ENCODE data around the gene LSM14A. TPM values are rescaled to one million over a fixed set of nuclear protein-coding genes. Genes with fewer than 3 reads are reported as not detected.
A peak's percentile ranks its signal among the peaks of the same experiment; 100 is the strongest.

Gene LSM14A
- total and polyA plus RNA-seq, 2 of the 13 experiments (the other 11 are each of a cell fraction or from before 2014, with no cell fraction given) = 77.0 to 83.6 TPM

- BruUV-seq (replicated peaks) = no TSS peak
- in situ Hi-C loops (cut with HindIII; ENCODE audit: extremely low pct_ligation_motif_present, low pct_unique_long_range_greater_than_20kb) = no loop called here
- no peaks in the 10 kb centered on the region for H3K9me3 ChIP-seq (ENCODE audit: low read length)
- H3K4me2 ChIP-seq (ENCODE audit: low read depth, low read length) = peak overlapping the region; percentile 78
- WGBS (ENCODE audit: low lambda C conversion rate) = 71% methylated on average over 3 of the region's 3 CpGs
- no peaks in the 10 kb centered on the region; a peak in 1 of 5 replicates for H3K27me3 ChIP-seq (ENCODE audit: control insufficient read depth in 1 of 2, insufficient read depth in 2 of 2, low read length in 2 of 2)
- peak overlapping the region in 2 of 3 experiments; percentile 15 to 46; a peak in 2 of 6 replicates for H3K4me3 ChIP-seq (replicated peaks in 1 of 3; ENCODE audit: insufficient read depth in 1 of 3, low read depth in 2 of 3, low read length in 3 of 3)
- no peak overlapping the region for H3K9ac ChIP-seq (ENCODE audit: insufficient read depth, low read depth, low read length)
- POLR2A ChIA-PET = no interaction called here
- CTCF ChIA-PET (ENCODE audit: low intra/inter-chr PET ratio, low total read pairs) = no interaction called here
- H4K20me1 ChIP-seq (ENCODE audit: insufficient read depth, low read length) = peaks cover 75% of the 10 kb centered on the region
- peaks cover 4 to 28% of the 10 kb centered on the region in 2 experiments for H3K36me3 ChIP-seq (replicated peaks in 1 of 2; ENCODE audit: control insufficient read depth in 1 of 2, insufficient read depth in 2 of 2, low read length in 2 of 2)
- peaks cover 96% of the 10 kb centered on the region for H3K79me2 ChIP-seq (ENCODE audit: insufficient read depth, low read length)
- FAIRE-seq = no peak
- intact Hi-C loops (cut with micrococcal nuclease; ENCODE audit: unreplicated experiment) = no loop called here
- peaks cover 75% of the 10 kb centered on the region for H3K4me1 ChIP-seq (ENCODE audit: insufficient read depth, low read length)
- no peak overlapping the region for H2AFZ ChIP-seq (ENCODE audit: low read length)
- peak overlapping the region; percentile 33 for H3K27ac ChIP-seq (ENCODE audit: extremely low read length, insufficient read depth, low read length)
- no peak for DNase-seq (ENCODE audit: low spot score)
- no peak for TF ChIP-seq ARNT (IDR thresholded peaks at IDR 0.05)
- no peak for TF ChIP-seq ZNF564 (CRISPR knock-in tag; IDR thresholded peaks at IDR 0.05)
- no peak for TF ChIP-seq ZNF605 (CRISPR knock-in tag; IDR thresholded peaks at IDR 0.05)
- TF ChIP-seq GMEB1 (CRISPR knock-in tag; IDR thresholded peaks at IDR 0.05; ENCODE audit: borderline replicate concordance) = no peak
- TF ChIP-seq ZFP90 (CRISPR knock-in tag; IDR thresholded peaks at IDR 0.05; ENCODE audit: borderline replicate concordance) = no peak
- TF ChIP-seq ZNF432 (CRISPR knock-in tag; IDR thresholded peaks at IDR 0.05; ENCODE audit: borderline replicate concordance) = no peak
- no peak for TF ChIP-seq ZNF17 (CRISPR knock-in tag; IDR thresholded peaks at IDR 0.05)
- TF ChIP-seq CCAR2 (optimal IDR thresholded peaks at IDR 0.05; ENCODE audit: low read depth, low read length) = no peak
- TF ChIP-seq SMARCC2 (IDR thresholded peaks at IDR 0.05) = no peak
- no peak for TF ChIP-seq THYN1 (CRISPR knock-in tag; IDR thresholded peaks at IDR 0.05; ENCODE audit: borderline replicate concordance, low read depth)
- no peak for TF ChIP-seq ZNF33A (CRISPR knock-in tag; IDR thresholded peaks at IDR 0.05; ENCODE audit: borderline replicate concordance)
- ATAC-seq = no peak
Measured at GRCh38 chr19:34176581-34176980, 4.3 kb downstream of the LSM14A start.
